T-cell (primary cell): ENCODE measurements around the gene SPAG7. TPM values are rescaled to one million over a fixed set of nuclear protein-coding genes. Genes with fewer than 3 reads are reported as not detected.

Experiments
- ATAC-seq, 4 experiments: fragments of 200-7000 bp in 3 of 4; fragments of 150-1000 bp in 1 of 4; cut with Tn5 transposase; replicated peaks in 1 of 4; 1 replicate in 3 of 4; 2 replicates in 1 of 4; pipeline ENCODE4 v1.10.0; 2021; ENCODE audit warnings: moderate library complexity in 3 of 4, mild to moderate bottlenecking in 2 of 4, moderate number of reproducible peaks in 1 of 4
- CTCF ChIA-PET, 2 donors: fragments of 300-600 bp; sonication (Branson Sonifier 250); formaldehyde crosslinking; loops; one replicate each; lab custom pipeline; 2022; ENCODE audit warnings: antibody characterized with exemption in 2 of 2; lab: Charles Lee
- POLR2A ChIA-PET, 2 donors: fragments of 300-600 bp; sonication (Branson Sonifier 250); formaldehyde crosslinking; loops; one replicate each; lab custom pipeline; 2022; ENCODE audit warnings: antibody characterized with exemption in 2 of 2; lab: Charles Lee
- DNase-seq, 35 experiments: peaks; one replicate each; pipeline versions ENCODE4 v3.0.0 to v3.0.0-alpha.2; 2013 to 2023
- H3K27ac ChIP-seq: one replicate; pipeline ENCODE4 v1.5.1; 2013; ENCODE audit warnings: low read length
- H3K27me3 ChIP-seq, 2 experiments: replicated peaks in 1 of 2; 1 replicate in 1 of 2; 2 replicates in 1 of 2; pipeline versions ENCODE4 v1.6.1 to v1.7.0; 2013; ENCODE audit warnings: low read length in 1 of 2, mixed read lengths in 1 of 2; ENCODE audit not compliant: control insufficient read depth in 2 of 2, insufficient read depth in 2 of 2; ENCODE audit errors: extremely low read depth in 1 of 2
- H3K36me3 ChIP-seq, 2 donors: 1 replicate in 1 of 2; 2 replicates in 1 of 2; pipeline versions ENCODE4 v1.6.1 to v1.7.0; 2013; ENCODE audit warnings: low read length in 1 of 2; ENCODE audit not compliant: control insufficient read depth in 2 of 2, insufficient read depth in 1 of 2; ENCODE audit errors: extremely low read depth in 1 of 2
- H3K4me1 ChIP-seq, 2 experiments: 1 replicate in 1 of 2; 2 replicates in 1 of 2; pipeline versions ENCODE4 v1.6.1 to v1.7.0; 2013; ENCODE audit warnings: low read length in 2 of 2, mixed read lengths in 1 of 2; ENCODE audit not compliant: insufficient read depth in 2 of 2, control insufficient read depth in 1 of 2; ENCODE audit errors: extremely low read depth in 1 of 2
- H3K4me3 ChIP-seq, 2 donors: 1 replicate in 1 of 2; 2 replicates in 1 of 2; pipeline versions ENCODE4 v1.5.1 to v1.7.0; 2013; ENCODE audit warnings: mild to moderate bottlenecking in 2 of 2, low read length in 1 of 2, moderate library complexity in 1 of 2; ENCODE audit not compliant: control insufficient read depth in 1 of 2; ENCODE audit errors: extremely low read depth in 1 of 2
- H3K9me3 ChIP-seq: 2 replicates; pipeline ENCODE4 v1.7.0; 2013
- H3K27ac Mint-ChIP-seq, 2 donors: one replicate each; pipeline ENCODE4 v1.8.0; 2020 to 2021; ENCODE audit warnings: mild to moderate bottlenecking in 2 of 2, mixed read lengths in 2 of 2
- H3K27me3 Mint-ChIP-seq, 2 donors: one replicate each; pipeline ENCODE4 v1.8.0; 2021 to 2022; ENCODE audit warnings: mixed read lengths in 2 of 2
- H3K36me3 Mint-ChIP-seq: one replicate; pipeline ENCODE4 v1.8.0; 2021; ENCODE audit warnings: mixed read lengths
- H3K4me1 Mint-ChIP-seq, 3 donors: one replicate each; pipeline ENCODE4 v1.8.0; 2020 to 2022; ENCODE audit warnings: mixed read lengths in 3 of 3, mild to moderate bottlenecking in 1 of 3
- H3K4me3 Mint-ChIP-seq, 3 donors: one replicate each; pipeline ENCODE4 v1.8.0; 2020 to 2022; ENCODE audit warnings: mild to moderate bottlenecking in 3 of 3, mixed read lengths in 3 of 3, moderate library complexity in 3 of 3
- H3K9me3 Mint-ChIP-seq, 3 donors: one replicate each; pipeline ENCODE4 v1.8.0; 2020 to 2022; ENCODE audit warnings: mixed read lengths in 3 of 3
- WGBS: methylation state at CpG from one replicate; pipeline ENCODE4 v1.1.5; 2013; ENCODE audit warnings: missing lambda C conversion rate; ENCODE audit not compliant: insufficient coverage; 5-methylcytosine and 5-hydroxymethylcytosine counted together
- total RNA-seq, 35 experiments: library from RNA in 6 of 35; stranded (reverse) in 6 of 35; fragments of 120-200 nt in 1 of 35; gene quantifications; one replicate each; pipeline versions ENCODE4 v1.2.1 to v1.2.4 and lab custom pipeline; 2013 to 2026

SPAG7 gene
- total RNA-seq, 5 donors from 2014 or later (not counting 1 experiment from before 2014, with no cell fraction given) = 36.4 to 65.6 (median 55.8) TPM

GRCh38 chr17:4994081-4994595 lies 26.5 kb upstream of the SPAG7 start:
- H3K9me3 Mint-ChIP-seq = no peaks in the 10 kb centered on the region
- POLR2A ChIA-PET = no interaction called here
- no CpG with 5 or more reads among the region's 6 CpGs for WGBS
- no peak overlapping the region for H3K27ac ChIP-seq
- H3K4me3 ChIP-seq = no peak overlapping the region
- no peaks in the 10 kb centered on the region for H3K36me3 ChIP-seq
- H3K27me3 Mint-ChIP-seq = no peaks in the 10 kb centered on the region
- no peak overlapping the region for H3K27ac Mint-ChIP-seq
- H3K36me3 Mint-ChIP-seq = no peaks in the 10 kb centered on the region
- CTCF ChIA-PET = no interaction called here
- H3K4me3 Mint-ChIP-seq = no peak overlapping the region
- H3K4me1 Mint-ChIP-seq = peaks cover 22 to 28% (median 23%) of the 10 kb centered on the region in 3 donors
- peaks cover 0 to 2% of the 10 kb centered on the region in 2 experiments for H3K27me3 ChIP-seq
- peaks cover 9 to 25% of the 10 kb centered on the region in 2 experiments for H3K4me1 ChIP-seq
- DNase-seq (no peak), ATAC-seq (no peak)
- H3K9me3 ChIP-seq = no peaks in the 10 kb centered on the region

GRCh38 chr17:4987767-4988567 lies 20.4 kb upstream of the SPAG7 start:
- H3K36me3 ChIP-seq = peaks cover 0 to 5% of the 10 kb centered on the region in 2 donors
- Mint-ChIP-seq H3K4me3 (peak overlapping the region; percentile 88 to 92 (median 91)), H3K27me3 (no peaks in the 10 kb centered on the region), H3K4me1 (peaks cover 37 to 42% (median 40%) of the 10 kb centered on the region in 3 donors), H3K27ac (peak overlapping the region; percentile 89 to 96), H3K36me3 (peaks cover 4% of the 10 kb centered on the region), H3K9me3 (no peaks in the 10 kb centered on the region)
- no peaks in the 10 kb centered on the region for H3K27me3 ChIP-seq
- no peaks in the 10 kb centered on the region for H3K9me3 ChIP-seq
- WGBS = 2% methylated on average over 24 of the region's 30 CpGs
- POLR2A ChIA-PET = interaction anchor here in 1 of 2 donors (2.0 kb wide), 1 partner anchor 21 kb away, joined by 7 read pairs; the partner anchor contains the start of gene SPAG7
- CTCF ChIA-PET = interaction anchor here (0.6 to 1.6 kb wide), 3 partner anchors 21 to 48 kb away, joined by 6 to 7 read pairs (median 7); partner anchors contain the start of genes RNF167 (in 1 of the 2), SLC25A11 (in 1 of the 2) and SPAG7 (in 1 of the 2)
- peak overlapping the region; percentile 70 to 89 for H3K4me3 ChIP-seq
- peak in 3 of 4 experiments; percentile 12 to 17 (median 17) for ATAC-seq
- peak overlapping the region; percentile 90 for H3K27ac ChIP-seq
- peaks cover 9 to 33% of the 10 kb centered on the region in 2 experiments for H3K4me1 ChIP-seq
- DNase-seq = no peak

GRCh38 chr17:4986951-4987766 lies 19.5 kb upstream of the SPAG7 start, which contains the start of gene CAMTA2:
Gene CAMTA2, minus strand, starts transcription at chr17:4987675. Its CDS starts 1,453 bp downstream, at chr17:4986222.
- Mint-ChIP-seq H3K4me3 (peak within 1 kb of the TSS; percentile 88 to 92 (median 91)), H3K27me3 (no peaks in the 10 kb centered on the region), H3K36me3 (peaks cover 11% of the 10 kb centered on the region), H3K27ac (peak within 1 kb of the TSS; percentile 89 to 96), H3K4me1 (peaks cover 37 to 44% (median 40%) of the 10 kb centered on the region in 3 donors), H3K9me3 (no peaks in the 10 kb centered on the region)
- Histone ChIP-seq H3K27ac (peak within 1 kb of the TSS; percentile 90), H3K27me3 (no peaks in the 10 kb centered on the region), H3K4me3 (peak within 1 kb of the TSS; percentile 70 to 89), H3K4me1 (peaks cover 9 to 33% of the 10 kb centered on the region in 2 experiments), H3K36me3 (peaks cover 0 to 13% of the 10 kb centered on the region in 2 donors), H3K9me3 (no peaks in the 10 kb centered on the region)
- under 1% methylated on average over 63 of the region's 78 CpGs for WGBS
- peak; percentile 69 to 91 (median 81) for DNase-seq
- ChIA-PET POLR2A (interaction anchor here in 1 of 2 donors (2.0 kb wide), 1 partner anchor 20 kb away, joined by 7 read pairs; the partner anchor contains the start of gene SPAG7), CTCF (interaction anchor here in 1 of 2 donors (0.8 to 1.6 kb wide), 4 partner anchors 10 to 74 kb away, joined by 3 to 7 read pairs (median 6); partner anchors contain the start of genes INCA1, KIF1C, RNF167 and SLC25A11)
- peak; percentile 91 to 93 (median 93) for ATAC-seq

- peak overlapping the region; percentile 88 to 96 for H3K27ac Mint-ChIP-seq
- Histone ChIP-seq H3K27ac (peak overlapping the region; percentile 90), H3K4me1 (peaks cover 9 to 34% of the 10 kb centered on the region in 2 experiments), H3K27me3 (no peaks in the 10 kb centered on the region), H3K4me3 (peak overlapping the region; percentile 70 to 89), H3K36me3 (peaks cover 0 to 18% of the 10 kb centered on the region in 2 donors), H3K9me3 (no peaks in the 10 kb centered on the region)
- CTCF ChIA-PET = interaction anchor here (0.5 to 1.6 kb wide), 5 partner anchors 11 to 75 kb away, joined by 3 to 7 read pairs (median 4); partner anchors contain the start of genes INCA1 (in 1 of the 2), KIF1C (in 1 of the 2), RNF167 (in 1 of the 2) and SLC25A11 (in 1 of the 2)
- ATAC-seq (no peak), DNase-seq (no peak)
- peaks cover 37 to 47% (median 40%) of the 10 kb centered on the region in 3 donors for H3K4me1 Mint-ChIP-seq
- no peaks in the 10 kb centered on the region for H3K27me3 Mint-ChIP-seq
- H3K9me3 Mint-ChIP-seq = no peaks in the 10 kb centered on the region
- H3K36me3 Mint-ChIP-seq = peaks cover 13% of the 10 kb centered on the region
- peak overlapping the region; percentile 88 to 92 (median 91) for H3K4me3 Mint-ChIP-seq
- POLR2A ChIA-PET = interaction anchor here in 1 of 2 donors (2.0 kb wide), 1 partner anchor 19 kb away, joined by 7 read pairs; the partner anchor contains the start of gene SPAG7
- 63% methylated on average over 2 of the region's 5 CpGs for WGBS
These were observed 18.8 kb upstream of the SPAG7 start for GRCh38 chr17:4986403-4986802.

GRCh38 chr17:4982305-4982704 lies 14.7 kb upstream of the SPAG7 start:
- Histone ChIP-seq H3K27me3 (no peaks in the 10 kb centered on the region), H3K27ac (no peak overlapping the region), H3K4me3 (no peak overlapping the region), H3K36me3 (peaks cover 10 to 47% of the 10 kb centered on the region in 2 donors), H3K4me1 (peaks cover 8 to 23% of the 10 kb centered on the region in 2 experiments), H3K9me3 (no peaks in the 10 kb centered on the region)
- peaks cover 27% of the 10 kb centered on the region for H3K36me3 Mint-ChIP-seq
- DNase-seq (no peak), ATAC-seq (no peak)
- H3K4me3 Mint-ChIP-seq = no peak overlapping the region
- WGBS = 90% methylated on average over 5 of the region's 5 CpGs
- no peaks in the 10 kb centered on the region for H3K9me3 Mint-ChIP-seq
- H3K27ac Mint-ChIP-seq = peak overlapping the region in 1 of 2 donors; percentile 46
- ChIA-PET CTCF (no interaction called here), POLR2A (no interaction called here)
- H3K4me1 Mint-ChIP-seq = peaks cover 28 to 41% (median 30%) of the 10 kb centered on the region in 3 donors
- H3K27me3 Mint-ChIP-seq = no peaks in the 10 kb centered on the region
